Measurements from ENCODE around the gene RSRC2.
"Not testable (repeated sequence)": the region's sequence is repeated elsewhere in the genome, so short reads cannot be mapped to it uniquely, and the experiment has no call there.

The RSRC2 gene

DNA sequence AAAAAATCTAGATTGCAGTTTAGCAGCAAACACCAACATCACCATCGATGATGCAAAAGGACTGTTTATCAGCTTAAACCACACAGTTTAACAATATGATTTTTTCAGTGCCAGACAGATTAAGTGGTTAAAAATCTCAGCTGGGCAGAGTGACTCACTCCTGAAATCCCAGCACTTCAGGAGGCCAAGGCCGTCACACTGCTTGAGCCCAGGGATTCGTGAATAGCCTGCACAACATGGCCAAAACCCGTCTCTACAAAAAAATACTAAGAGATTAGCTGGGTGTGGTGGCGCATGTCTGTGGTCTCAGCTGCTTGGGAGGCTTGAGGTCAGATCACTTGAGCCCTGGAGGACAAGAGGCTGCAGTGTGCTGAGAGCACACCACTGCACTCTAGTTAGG lies 8.9 kb downstream of the RSRC2 start:
- no peak for DNase-seq (ENCODE audit: low spot score)

DNA sequence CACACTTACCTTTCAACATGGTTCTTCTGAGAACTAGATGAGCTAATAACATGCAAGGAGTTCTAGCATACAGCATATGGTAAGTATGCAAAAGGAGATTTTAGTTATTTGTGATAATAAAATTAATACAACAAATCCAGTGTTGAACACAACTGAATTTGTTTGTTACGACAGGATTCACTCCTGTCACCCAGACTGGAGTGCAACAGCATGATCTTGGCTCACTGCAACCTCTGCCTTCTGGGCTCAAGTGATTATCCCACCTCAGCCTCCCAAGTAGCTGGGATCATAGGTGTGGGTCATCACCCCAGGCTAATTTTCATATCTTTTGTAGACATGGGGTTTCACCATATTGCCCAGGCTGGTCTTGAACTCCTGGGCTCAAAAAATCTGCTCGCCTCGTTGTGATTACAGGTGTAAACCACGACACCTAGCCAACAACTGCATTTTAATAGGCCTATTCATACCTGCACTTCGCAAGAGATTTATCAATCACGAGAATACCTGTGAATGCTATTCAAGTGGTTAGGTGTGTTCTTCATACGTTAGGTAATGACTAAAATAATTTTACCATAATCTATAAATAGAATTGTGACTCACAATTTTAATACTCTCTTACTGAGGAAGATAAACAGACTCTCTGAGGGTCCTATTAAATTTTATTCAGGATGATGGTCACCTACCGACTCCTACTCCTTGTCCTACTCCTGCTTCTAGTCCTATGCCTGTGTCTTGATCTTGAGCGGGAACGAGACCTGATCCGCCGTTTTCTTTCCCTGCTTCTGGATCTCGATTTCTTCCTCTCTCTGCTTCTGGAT lies 10.0 kb downstream of the RSRC2 start:
- no peak for DNase-seq (ENCODE audit: low spot score)

DNA sequence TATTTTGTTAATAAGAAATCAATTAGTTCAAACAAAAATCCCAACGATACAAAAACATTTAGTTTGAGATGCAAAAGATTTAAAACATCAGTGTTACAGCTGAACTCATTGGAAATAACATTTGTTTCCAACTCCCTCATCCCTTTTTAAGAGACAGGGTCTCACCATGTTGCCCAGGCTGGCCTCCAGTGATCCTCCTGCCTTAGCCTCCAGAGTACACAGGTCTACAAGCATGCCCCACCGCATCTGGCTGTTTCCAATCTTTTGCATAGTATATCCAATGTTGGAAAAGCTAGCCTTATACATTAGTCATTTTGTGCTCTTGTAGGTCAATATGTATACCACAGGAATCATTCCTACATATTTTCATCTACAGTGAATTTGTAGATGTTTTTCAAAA lies 11.5 kb downstream of the RSRC2 start:
- no peak for DNase-seq (ENCODE audit: low spot score)

DNA sequence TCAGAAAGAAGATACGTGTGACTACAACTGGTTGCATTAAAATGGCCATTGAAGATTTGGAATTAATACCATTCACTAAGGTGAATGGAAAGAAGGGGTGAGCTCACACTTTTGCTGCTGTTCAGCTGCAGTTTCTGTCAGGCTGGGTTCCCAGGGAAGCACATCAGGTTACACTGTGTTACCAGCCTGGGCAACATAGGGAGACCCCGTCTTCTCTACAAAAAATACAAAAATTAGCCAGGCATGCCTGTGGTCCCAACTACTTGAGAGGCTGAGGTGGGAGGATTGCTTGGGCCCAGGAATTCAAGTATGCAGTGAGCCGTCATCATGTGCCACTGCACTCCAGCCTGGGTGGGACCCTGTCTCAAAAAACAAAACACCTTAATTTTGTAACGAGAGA lies 13.1 kb downstream of the RSRC2 start:
- DNase-seq (ENCODE audit: low spot score) = no peak

DNA sequence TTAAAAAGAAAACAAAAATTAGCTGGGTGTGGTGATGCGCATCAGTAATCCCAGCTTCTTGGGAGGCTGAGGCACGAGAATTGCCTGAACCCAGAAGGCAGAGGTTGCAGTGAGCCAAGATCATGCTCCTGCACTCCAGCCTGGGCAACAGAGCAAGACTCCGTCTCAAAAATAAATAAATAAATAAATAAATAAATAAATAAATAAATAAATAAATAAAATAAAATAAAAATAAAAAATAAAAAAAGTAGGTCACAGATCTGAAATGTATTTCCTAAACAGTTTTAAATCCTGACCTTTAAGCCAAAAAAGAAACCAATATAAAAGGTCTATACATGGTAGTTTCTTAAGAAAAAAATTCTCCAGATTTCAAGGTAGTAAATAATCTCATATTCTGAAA lies 13.7 kb downstream of the RSRC2 start:
- not testable (repeated sequence) for DNase-seq (ENCODE audit: low spot score)

DNA sequence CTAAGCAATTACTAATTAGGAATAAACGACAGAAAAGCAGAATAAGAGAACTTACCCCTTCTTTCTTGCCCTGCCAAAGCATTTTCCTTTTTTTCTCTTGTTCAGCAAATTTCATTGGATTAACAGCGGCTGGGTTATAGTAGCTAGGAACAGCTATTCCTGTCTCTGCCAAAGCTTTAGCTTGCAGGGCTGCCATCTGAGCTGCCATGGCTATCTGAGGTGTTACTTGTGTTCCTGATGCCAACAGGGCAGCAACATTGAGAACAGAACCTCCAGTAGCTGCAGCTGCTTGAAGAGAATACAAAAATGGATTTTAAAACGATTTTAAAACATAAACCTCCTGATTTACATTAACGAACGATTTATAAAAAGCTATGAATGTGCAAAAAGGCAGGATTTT lies 18.6 kb downstream of the RSRC2 start:
- DNase-seq (ENCODE audit: low spot score) = no peak

DNA sequence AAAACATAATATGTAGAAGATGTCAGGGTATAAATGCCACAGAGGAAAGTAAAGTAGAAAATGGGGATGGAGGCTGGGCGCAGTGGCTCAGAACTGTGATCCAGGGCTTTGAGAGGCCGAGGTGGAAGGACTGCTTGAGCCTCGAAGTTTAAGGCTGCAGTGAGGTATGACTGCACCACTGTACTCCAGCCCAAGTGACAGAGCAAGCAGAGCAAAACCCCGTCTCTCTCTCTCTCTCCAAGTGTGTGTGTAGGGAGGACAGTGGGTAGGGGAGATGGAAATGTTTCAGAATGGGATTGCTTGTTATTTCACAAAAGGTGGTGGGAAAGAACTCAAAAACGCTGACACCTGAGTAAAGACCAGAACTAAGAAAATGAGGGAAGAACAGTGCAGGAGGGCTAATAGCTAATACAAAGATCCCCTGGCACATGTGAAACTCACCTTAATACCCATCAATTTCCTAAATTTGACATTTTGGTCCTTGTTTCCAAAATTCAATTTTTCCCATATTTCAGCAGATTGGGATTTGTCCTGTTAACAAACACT lies 20.3 kb downstream of the RSRC2 start:
- no peak for DNase-seq (ENCODE audit: low spot score)

DNA sequence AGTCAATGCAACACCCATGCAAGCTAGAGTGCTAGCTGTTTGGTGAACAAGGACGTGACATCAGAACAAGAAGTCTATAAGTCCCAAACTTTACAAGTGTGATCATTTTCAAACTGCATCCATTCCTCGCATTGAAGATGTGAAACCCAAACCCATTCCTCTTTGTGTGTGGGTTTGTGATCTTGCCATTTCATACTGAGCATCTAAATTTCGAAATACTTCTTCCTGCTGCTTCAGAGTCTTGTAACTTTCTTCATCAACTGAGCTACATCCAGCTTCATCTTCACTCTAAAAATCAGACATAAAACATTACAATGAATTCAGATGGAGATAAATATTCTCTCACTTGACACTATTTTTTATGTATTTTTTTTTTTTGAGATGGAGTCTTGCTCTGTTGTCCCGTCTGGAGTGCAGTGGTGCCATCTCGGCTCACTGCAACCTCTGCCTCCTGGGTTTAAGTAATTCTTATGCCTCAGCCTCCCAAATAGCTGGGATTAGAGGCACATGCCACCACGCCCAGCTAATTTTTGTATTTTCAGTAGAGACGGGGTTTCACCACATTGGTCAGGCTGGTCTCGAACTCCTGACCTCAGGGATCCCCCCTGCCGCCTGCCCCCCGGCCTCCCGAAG lies 21.2 kb downstream of the RSRC2 start:
- DNase-seq (ENCODE audit: low spot score) = no peak

DNA sequence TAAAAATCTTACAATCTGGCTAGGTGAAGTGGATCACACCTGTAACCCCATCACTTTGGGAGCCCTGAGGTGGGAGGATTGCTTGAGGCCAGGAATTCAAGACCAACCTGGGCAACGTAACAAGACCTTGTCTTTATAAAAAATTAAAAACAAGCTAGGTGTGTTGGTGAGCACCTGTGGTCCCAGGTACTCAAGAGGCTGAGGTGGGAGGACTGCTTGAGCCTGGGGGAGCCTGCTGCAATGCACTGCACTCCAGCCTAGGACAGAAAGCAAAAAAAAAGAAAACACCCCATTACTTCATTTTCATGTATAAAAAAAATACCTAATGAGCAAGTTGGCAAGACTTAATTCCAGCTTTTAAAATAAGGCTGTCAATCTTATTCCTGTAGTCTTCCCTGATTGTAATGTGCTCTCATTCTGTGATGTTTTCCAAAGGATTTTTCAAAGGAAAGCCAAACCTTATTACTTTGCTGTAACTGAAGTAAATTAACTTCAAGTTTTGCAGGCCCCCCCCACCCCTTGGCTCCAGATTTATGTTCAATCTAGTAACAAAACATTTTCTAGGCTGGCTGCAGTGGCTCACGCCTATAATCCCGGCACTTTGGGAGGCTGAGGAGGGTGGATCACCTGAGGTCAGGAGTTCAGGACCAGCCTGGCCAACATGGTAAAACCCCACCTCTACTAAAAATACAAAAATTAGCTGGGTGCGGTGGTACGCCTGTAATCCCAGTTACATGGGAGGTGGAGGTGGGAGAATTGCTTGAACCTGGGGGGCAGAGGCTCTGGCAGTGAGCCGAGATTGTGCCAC lies 22.7 kb downstream of the RSRC2 start:
- no peak for DNase-seq (ENCODE audit: low spot score)

DNA sequence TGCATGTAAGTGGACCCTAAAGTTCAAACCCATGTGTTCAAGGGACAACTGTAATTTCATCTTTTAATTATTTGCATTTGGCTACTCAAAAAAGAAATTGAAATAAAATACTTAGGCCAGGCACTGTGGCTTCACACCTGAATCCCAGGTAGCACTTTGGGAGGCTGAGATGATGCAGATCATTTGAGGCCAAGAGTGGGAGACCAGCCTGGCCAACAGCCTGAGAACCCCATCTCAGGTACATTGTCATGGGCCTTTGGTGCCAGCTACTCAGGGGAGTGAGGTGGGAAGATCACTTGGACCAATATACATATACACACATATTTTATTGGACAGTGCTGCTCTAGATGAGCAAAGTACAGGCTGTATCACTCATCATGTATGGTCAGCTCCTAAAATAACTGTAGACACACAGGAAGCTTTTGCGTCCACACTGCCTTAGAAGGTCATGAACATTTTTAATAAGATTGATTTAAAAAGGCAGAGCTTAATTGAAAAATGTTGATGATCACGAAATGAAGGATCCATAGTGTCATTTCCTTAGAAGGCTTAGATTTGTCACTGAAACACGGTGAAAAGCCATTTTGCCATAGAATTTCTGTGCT lies 23.5 kb downstream of the RSRC2 start:
- no peak for DNase-seq (ENCODE audit: low spot score)

DNA sequence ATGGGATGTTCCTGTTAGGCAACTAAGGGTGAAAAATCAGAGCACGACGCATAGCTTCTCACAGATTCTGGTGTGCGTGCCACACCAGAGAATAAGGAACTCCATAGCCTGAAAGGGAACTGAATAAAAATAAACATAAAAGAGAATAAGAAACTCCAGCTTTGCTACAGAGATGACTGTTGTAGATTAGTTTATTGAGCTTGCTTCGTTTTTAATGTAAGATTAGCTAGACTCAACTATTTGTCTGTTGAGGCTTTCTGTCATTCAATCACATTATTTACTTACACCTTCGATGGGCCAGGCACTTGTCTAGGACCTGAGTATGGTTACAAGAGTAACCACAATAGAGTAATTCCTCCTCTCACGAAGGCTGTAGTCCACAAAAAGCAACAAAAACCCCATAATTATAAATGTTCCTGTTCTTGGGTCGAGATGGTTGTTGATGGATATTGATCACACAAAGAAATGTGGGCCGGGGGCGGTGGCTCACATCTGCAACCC lies 25.2 kb downstream of the RSRC2 start:
- DNase-seq (ENCODE audit: low spot score) = no peak

DNA sequence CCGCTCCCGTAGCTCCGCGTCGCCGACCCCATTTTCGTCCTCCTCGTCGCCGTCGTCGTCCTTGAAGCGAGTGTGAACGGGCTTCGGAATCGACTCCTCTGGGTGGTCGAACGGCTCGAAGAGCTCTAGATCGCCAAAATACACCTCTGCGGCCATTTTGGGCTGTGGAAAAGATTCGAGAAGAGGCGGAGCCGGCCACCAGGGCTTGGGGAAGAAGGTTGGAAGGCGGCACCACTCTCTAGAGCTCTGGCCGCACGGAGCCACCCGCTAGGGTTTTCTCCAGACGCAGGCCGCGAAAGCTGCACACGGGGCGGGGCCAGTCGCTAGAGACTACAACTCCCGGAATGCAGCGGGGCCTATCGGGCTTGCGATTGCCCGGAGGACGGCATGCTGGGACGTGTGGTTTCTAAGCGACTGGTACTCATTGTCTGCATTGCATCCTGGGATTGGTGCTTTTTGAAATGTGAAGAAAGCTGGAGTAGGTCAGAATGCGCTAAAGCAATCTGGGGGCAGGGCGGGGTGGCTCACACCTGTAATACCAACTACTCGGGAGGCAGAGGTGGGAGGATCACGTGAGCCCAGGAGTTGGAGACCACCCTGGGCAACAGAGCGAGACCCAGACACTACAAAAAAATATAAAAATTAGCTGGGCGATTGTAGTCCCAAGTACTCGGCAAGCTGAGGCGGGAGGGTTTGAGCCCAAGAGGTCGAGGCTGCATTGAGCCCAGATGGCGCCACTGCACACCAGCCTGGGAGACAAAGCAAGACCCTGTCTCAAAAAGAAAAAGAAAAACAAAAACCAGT lies 25.8 kb downstream of the RSRC2 start, which contains the start of gene ZCCHC8:
ZCCHC8 (minus strand) TSS at position 248 of the 804 bp plus-strand sequence; CDS start at position 156, 92 bp downstream.
- peak; percentile 97 for DNase-seq (ENCODE audit: low spot score)

DNA sequence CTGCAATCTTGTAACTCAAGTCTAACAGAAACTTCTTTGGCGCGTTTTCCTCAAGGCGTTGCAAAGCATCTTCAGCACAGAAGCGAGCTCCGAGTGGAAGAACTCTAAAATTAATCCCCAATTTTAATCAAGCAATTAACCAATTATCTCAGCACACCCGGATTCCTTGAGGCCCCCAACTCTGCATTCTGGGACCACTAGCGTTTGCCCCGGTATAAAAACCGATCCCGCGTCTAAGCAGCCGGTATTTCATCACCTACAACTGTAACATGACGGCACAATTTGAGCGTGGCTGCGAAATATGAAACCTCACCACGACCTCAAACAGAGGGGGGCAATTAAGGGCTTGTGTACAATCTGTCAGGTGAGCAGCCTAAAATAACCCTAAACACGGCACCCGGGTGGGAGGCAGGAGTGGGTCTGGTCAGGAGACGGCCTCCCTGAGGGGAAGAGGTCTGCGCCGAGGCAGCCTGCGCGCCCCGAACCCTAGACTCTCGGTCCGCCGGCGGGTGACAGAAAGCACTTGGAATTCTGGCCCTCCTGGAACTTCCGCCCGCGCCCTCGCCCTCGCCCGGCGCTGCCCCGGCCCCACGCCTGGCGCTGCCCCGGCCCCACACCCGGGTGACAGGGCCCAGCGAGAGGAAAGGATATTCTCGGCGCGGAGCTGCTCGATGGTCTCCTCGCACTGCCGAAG lies 26.6 kb downstream of the RSRC2 start:
- peak; percentile 45 for DNase-seq (ENCODE audit: low spot score)

DNA sequence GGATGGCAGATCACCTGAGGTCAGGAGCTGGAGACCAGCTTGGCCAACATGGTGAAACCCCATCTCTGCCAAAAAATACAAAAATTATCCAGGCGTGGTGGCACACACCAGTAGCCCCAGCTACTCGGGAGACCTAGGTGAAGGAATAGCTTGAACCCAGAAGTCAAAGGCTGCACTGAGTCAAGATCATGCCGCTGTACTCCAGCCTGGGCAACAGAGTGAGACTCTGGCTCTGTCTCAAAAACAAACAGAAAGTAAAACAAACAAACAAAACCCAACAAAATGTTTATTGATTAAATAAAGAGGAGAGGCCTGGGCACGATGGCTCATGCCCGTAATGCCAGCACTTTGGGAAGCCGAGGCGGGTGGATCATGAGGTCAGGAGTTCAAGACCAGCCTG lies 31.5 kb downstream of the RSRC2 start:
- DNase-seq (ENCODE audit: low spot score) = no peak

DNA sequence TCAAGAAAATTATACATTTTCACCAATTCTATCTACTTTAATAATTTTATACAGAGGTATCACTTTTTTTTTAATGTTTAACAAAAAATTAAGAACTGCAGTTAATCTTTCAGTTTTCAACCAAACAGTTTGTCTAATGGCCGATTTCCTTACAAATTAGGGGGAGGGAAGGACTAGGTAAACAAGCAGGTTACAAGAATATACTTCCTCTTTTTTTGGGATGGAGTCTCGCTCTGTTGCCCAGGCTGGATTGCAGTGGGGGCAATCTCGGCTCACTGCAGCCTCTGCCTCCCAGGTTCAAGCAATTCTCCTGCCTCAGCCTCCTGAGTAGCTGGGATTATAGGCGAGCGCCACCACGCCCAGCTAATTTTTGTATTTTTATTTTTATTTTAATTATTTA lies 33.5 kb downstream of the RSRC2 start:
- not testable (repeated sequence) for DNase-seq (ENCODE audit: low spot score)

DNA sequence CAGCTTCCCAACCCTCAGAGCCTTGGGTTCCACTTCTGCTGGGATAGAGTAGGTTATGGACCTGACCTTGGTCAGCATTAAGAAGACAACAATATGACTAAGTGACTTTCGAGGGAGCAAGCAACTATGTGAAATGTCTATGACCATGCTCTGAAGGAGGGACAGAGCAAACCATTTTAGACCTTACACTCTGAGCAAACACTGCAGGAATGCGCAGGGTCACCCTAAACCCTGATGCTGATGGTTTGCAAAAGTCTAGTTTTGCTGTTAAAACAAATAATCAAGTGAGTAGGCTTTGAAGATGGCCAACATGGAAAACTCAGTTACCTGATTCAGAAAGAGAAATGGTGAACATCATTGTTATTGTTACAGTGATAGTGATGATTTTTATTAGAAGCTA lies 34.7 kb downstream of the RSRC2 start:
- DNase-seq (ENCODE audit: low spot score) = no peak

DNA sequence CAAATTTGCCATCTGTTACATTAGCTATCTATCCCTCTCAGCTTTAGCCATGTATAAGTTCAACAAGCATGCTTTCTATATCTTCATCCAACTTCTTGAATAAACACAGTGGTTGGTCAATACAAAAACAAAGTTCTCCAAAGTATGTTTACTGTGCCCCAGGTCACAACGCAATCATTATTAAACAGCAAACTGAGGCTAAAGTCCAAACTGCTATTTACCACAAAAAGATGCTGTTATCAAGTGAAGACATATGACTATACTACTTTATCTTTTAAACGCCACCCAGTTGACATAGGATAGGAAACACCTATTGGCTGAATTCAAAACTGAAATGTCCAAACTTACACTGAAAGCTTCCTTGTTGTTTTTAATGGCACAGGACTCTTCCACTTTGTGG lies 37.7 kb downstream of the RSRC2 start:
- DNase-seq (ENCODE audit: low spot score) = no peak

DNA sequence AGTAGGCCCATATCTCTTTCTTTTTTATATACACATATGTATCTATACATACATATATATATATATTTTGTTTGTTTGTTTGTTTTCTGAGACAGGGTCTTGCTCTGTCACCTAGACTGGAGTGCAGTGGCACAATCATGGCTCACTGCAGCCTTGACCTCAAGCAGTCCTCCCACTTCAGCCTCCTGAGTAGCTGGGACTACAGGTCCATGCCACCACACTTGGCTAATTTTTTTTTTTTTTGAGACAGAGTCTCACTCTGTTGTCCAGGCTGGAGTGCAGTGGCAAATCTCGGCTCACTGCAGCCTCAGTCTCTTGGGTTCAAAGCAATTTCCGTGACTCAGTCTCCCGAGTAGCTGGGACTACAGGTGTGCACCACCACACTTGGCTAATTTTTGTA lies 38.9 kb downstream of the RSRC2 start:
- not testable (repeated sequence) for DNase-seq (ENCODE audit: low spot score)

DNA sequence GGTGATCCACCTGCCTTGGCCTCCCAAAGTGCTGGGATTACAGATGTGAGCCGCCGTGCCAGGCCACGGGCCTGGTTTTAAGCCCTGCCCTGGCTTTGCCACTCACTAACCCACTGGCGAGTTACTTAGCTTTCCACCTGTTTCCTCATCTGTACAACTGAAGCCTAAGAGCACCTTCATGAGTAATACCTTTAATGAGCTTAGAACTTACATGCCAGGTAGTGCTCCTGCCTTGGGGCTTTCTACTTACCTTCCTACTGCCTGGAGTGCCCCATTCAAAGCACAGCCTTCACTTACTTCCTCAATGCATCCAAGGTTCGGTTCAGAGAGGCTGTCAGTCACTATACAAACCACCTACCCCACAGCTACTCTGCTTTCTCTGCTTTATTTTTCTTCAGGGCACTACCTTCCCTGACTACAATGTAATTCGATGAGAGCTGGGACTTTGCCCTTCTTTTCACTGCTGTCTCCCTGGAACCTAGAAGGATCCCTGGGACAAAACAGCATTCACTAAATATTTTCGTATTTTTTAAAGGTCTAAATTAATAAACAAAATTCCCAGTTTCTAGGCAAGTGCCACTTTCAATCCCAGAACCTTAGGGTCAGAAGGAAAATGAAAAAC lies 39.8 kb downstream of the RSRC2 start:
- DNase-seq (ENCODE audit: low spot score) = no peak

DNA sequence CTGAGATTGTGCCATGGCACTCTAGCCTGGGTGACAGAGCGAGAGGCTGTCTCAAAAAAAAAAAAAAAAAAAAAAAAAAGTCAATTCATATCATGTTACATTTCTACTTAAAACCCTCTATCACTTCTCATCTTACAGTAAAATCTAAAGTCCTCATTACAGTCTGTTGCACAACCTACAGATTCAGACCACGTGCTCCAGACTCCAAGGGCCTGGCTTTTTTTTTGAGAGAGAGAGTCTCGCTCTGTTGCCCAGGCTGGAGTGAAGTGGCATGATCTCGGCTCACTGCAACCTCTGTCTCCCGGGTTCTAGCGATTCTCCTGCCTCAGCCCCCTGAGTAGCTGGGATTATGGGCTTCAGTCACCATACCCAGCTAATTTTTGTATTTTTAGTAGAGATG lies 40.4 kb downstream of the RSRC2 start:
- not testable (repeated sequence) for DNase-seq (ENCODE audit: low spot score)

All from CD4-positive, alpha-beta T cell treated with Interleukin-2 at 100 ng/mL for 4 hours (primary cell).